Stimulated activated effector memory CD8-positive, alpha-beta T cell treated with anti-CD3 and anti-CD28 coated beads, Interleukin-12 subunit alpha, Interleukin-12 subunit beta, amount 100 ng/mL, for 72 hours (primary cell): ENCODE results near the gene B2M.

Experiments used
- ATAC-seq: fragments of 150-1000 bp; cut with Tn5 transposase; 2 replicates; pipeline ENCODE4 v1.10.0; 2021
- DNase-seq, 2 donors: peaks; one replicate each; pipeline ENCODE4 v3.0.0; 2021 to 2022; ENCODE audit warnings: low spot score in 2 of 2
- H3K27ac Mint-ChIP-seq: one replicate; pipeline ENCODE4 v1.8.0; 2022; ENCODE audit warnings: mild to moderate bottlenecking, mixed read lengths
- H3K36me3 Mint-ChIP-seq: one replicate; pipeline ENCODE4 v1.8.0; 2022; ENCODE audit warnings: mild to moderate bottlenecking, mixed read lengths
- H3K4me1 Mint-ChIP-seq: one replicate; pipeline ENCODE4 v1.8.0; 2022; ENCODE audit warnings: mixed read lengths
- H3K4me3 Mint-ChIP-seq: one replicate; pipeline ENCODE4 v1.8.0; 2022; ENCODE audit warnings: mild to moderate bottlenecking, mixed read lengths
- H3K9me3 Mint-ChIP-seq: one replicate; pipeline ENCODE4 v1.8.0; 2022; ENCODE audit warnings: mixed read lengths

The B2M gene

DNA sequence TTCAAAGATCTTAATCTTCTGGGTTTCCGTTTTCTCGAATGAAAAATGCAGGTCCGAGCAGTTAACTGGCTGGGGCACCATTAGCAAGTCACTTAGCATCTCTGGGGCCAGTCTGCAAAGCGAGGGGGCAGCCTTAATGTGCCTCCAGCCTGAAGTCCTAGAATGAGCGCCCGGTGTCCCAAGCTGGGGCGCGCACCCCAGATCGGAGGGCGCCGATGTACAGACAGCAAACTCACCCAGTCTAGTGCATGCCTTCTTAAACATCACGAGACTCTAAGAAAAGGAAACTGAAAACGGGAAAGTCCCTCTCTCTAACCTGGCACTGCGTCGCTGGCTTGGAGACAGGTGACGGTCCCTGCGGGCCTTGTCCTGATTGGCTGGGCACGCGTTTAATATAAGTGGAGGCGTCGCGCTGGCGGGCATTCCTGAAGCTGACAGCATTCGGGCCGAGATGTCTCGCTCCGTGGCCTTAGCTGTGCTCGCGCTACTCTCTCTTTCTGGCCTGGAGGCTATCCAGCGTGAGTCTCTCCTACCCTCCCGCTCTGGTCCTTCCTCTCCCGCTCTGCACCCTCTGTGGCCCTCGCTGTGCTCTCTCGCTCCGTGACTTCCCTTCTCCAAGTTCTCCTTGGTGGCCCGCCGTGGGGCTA is at the start of gene B2M, which contains the start of gene PATL2:
TSS of gene B2M (plus strand) at position 422 of the 647 bp plus-strand sequence. CDS start at position 452, 30 bp downstream.
TSS of gene PATL2 (minus strand) at position 228 of the 647 bp plus-strand sequence. CDS start 34,833 bp downstream, outside the sequence.
- Mint-ChIP-seq H3K4me1 (peaks cover 62% of the 10 kb centered on the region), H3K36me3 (peaks cover 72% of the 10 kb centered on the region), H3K27ac (peak within 1 kb of the TSS; percentile 100)

DNA sequence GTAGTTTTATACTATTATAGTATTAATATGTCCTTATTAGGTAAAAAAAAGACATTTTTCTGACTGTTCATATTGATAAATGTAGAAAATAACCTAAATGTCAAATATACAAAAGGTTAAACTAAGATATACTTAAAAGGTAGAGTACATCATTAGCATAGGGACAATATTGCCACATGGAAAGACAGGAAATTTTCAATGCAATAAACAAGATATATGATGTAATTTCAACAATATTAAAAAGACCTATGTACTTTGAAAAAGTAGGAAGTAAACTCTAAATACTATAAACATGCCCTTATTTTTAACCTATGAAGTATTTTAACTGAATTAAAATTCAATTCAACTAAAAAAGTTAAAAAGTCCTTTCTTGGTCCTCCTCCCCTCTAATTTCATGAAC is 49.7 kb upstream of the B2M start:
- no peak for ATAC-seq
- H3K36me3 Mint-ChIP-seq = peaks cover 67% of the 10 kb centered on the region
- H3K27ac Mint-ChIP-seq = peak overlapping the region; percentile 96

More for the DNA sequence above, at the start of gene B2M, which contains the start of gene PATL2:
- ATAC-seq = peak; percentile 89
- Mint-ChIP-seq H3K4me3 (peak within 1 kb of the TSS; percentile 99), H3K9me3 (no peaks in the 10 kb centered on the region)
- peak; percentile 96 to 99 for DNase-seq

GRCh38 chr15:44662478-44663409 is 48.6 kb upstream of the B2M start:
- Mint-ChIP-seq H3K4me1 (peaks cover 49% of the 10 kb centered on the region), H3K27ac (peak overlapping the region; percentile 96), H3K4me3 (peak overlapping the region; percentile 96), H3K36me3 (peaks cover 55% of the 10 kb centered on the region), H3K9me3 (no peaks in the 10 kb centered on the region)
- peak; percentile 62 to 91 for DNase-seq
- peak; percentile 77 for ATAC-seq

More for the DNA sequence above, 49.7 kb upstream of the B2M start:
- no peak for DNase-seq
- no peaks in the 10 kb centered on the region for H3K9me3 Mint-ChIP-seq
- peaks cover 39% of the 10 kb centered on the region for H3K4me1 Mint-ChIP-seq
- H3K4me3 Mint-ChIP-seq = peak overlapping the region; percentile 96

DNA sequence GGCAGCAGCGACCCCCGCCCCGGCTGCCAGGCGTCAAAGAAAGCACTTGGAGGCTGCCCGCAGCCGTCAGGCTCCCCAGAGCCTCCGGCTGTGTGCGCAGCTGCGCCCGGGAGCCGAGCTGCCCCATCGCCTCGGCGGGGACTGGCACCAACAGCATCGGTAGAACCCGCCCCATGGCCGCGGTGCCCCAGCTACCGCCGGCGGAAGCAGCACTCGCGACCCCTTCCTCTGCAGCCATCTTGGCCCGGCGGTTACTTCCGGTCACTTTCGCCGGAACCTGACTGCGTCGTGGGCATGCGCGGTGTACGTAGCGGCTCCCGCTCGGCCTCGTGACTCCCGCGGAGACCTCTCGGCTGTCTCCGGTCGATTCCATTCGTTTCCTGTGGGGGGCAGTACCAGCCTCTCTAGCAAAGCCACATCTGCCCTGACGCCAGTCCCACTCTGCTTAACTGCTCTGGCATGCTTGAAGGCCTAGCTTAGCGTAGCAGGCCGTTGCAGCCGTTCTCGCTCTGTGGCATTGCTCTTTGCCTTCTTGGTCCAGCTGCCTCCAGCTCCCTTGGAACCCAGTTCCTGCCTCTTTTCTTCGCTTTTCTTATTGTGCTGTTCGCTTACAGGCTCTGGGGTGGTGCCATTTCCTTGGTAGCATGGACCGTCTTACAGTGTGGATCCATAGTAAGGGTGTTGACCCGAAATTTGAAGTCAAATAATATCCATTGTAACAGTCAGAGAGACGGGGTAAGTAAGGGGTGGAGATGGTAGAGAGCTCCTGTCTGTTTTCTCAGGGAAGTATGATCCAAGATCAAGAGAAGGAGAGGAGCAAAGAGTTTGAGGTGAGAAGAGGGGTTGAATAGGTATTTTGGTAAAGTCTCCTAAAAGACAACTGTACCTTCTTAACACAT is 47.7 kb upstream of the B2M start, which contains the start of gene SPG11:
TSS of gene SPG11 (minus strand) at position 253 of the 899 bp plus-strand sequence. CDS start at position 238, 15 bp downstream.
- peak within 1 kb of the TSS; percentile 96 for H3K27ac Mint-ChIP-seq
- peaks cover 56% of the 10 kb centered on the region for H3K4me1 Mint-ChIP-seq
- ATAC-seq = peak; percentile 92
- H3K36me3 Mint-ChIP-seq = peaks cover 46% of the 10 kb centered on the region
- peak within 1 kb of the TSS; percentile 96 for H3K4me3 Mint-ChIP-seq
- peak; percentile 94 to 98 for DNase-seq
- no peaks in the 10 kb centered on the region for H3K9me3 Mint-ChIP-seq

DNA sequence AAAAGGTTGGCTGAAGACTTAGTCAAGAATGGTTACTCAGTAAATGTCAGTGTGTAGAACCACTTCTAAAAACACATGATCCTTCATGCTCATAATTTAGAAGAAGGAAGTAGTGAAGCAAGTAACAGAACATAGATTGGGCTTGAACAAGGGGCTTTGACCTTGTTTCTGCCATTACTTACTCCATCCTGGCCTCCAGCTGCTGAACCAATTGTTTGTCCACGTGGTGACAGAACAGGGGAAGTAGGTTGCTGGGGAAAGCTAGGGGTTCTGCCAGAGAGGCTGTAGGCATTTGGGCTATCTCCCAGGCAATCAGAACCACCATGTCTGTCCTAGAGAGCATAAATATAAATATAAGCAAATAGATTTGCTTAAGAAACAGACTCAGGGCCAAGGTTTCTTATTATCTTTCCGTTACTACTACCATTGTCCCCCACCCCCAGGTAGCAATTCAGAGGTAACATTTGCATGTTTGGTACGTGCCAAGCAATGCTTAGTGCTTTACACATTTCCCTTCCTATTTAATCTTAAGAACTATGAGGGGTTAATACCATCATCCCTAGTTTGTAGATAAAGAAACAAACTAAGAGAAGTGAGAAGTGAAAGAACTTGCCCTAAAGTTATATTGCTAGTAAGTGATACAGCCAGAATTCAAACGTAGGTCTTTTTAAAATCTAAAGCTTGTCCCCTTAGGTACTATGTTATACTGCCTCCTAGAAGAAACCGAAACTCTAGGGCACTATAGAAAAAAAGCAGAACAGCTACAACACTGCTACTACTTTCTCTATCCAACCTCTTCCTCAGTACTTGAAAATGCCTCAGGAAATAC is 44.9 kb upstream of the B2M start:
- Mint-ChIP-seq H3K4me1 (peaks cover 58% of the 10 kb centered on the region), H3K36me3 (peaks cover 33% of the 10 kb centered on the region), H3K9me3 (no peaks in the 10 kb centered on the region), H3K4me3 (peak overlapping the region; percentile 96), H3K27ac (peak overlapping the region; percentile 96)
- DNase-seq = no peak
- no peak for ATAC-seq

GRCh38 chr15:44667039-44667360 is 44.3 kb upstream of the B2M start:
- peaks cover 33% of the 10 kb centered on the region for H3K36me3 Mint-ChIP-seq
- H3K4me1 Mint-ChIP-seq = peaks cover 64% of the 10 kb centered on the region
- ATAC-seq (no peak), DNase-seq (no peak)
- peak overlapping the region; percentile 96 for H3K4me3 Mint-ChIP-seq
- no peaks in the 10 kb centered on the region for H3K9me3 Mint-ChIP-seq
- peak overlapping the region; percentile 96 for H3K27ac Mint-ChIP-seq

DNA sequence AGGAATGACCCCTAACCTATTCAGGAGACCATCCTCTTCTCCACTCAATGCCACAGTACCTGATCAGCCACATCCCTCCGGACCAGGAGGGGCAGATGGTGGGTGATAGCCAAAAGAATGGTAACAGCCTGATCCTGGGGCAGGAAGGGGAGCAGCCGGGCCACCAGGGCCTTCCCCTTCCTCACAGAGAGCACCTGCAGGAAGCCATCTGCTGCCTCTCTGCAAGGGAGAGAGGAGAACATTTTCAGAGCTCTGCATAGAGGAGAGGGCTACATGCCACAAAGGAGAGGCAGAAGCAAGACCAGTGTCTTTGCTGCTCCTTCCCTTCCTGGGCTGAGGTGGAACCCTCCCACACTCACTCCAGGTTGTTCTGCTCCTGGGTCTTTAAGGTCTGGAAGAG is 42.4 kb upstream of the B2M start:
- Mint-ChIP-seq H3K9me3 (no peaks in the 10 kb centered on the region), H3K4me1 (peaks cover 74% of the 10 kb centered on the region), H3K4me3 (no peak overlapping the region), H3K27ac (peak overlapping the region; percentile 65), H3K36me3 (peaks cover 18% of the 10 kb centered on the region)
- no peak for ATAC-seq
- no peak for DNase-seq

DNA sequence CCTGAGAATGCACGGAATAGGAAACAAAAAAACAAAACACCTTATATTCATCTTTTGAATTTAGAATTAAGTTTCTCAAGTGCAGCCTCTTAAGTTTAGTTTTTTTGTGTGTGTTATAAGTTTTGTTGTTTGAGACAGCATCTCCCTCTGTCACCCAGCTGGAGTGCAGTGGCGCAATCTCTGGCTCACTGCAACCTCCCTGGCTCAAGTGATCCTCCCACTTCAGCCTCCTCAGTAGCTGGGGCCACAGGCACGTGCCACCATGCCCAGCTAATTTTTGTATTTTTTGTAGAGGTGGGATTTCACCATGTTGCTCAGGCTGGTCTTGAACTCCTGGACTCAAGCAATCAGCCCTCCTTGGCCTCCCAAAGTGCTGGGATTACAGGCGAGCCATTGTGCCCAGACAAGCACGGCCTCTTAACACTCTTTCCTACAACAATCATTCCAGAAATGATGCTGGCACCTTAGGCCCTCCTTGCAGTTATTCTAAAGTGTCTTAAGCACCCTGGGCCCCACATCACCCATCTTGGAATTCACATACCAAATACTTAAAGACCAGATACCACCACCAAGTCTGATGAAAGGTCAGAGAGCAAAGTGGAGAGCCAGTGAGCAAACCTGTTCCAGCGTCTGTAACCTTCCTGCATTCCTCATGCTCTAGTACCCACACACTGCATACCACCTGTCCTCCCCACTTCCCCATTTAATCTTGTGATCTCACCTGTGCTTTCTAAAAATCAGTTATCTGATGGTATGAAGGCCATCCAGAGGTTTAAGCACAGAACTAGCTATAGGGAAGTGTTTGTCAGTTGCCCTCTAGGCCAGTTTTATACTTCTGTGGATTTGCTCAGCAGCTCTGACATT is 41.0 kb upstream of the B2M start:
- H3K36me3 Mint-ChIP-seq = peaks cover 10% of the 10 kb centered on the region
- ATAC-seq = no peak

DNA sequence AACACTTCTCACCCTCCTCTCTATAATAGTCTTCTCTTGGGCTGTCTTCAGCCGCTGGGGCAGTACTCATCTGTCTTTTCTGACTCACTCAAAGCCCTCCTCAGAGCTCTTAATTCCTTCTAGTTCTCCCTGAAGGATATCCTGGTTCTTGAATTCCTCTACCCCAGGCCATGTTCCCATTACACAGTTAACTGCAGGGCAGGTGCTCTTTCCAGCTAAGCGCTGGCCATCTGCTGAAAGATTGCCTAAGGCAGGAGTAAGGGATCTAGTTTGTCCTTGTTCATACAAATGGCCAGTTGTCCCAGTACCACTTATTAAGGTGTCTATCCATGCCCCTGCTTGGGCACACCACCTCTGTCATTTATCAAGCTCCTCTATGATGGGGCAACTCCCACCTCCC is 37.7 kb upstream of the B2M start:
- Mint-ChIP-seq H3K4me1 (peaks cover 70% of the 10 kb centered on the region), H3K27ac (peak overlapping the region; percentile 71)

More for the DNA sequence above, 41.0 kb upstream of the B2M start:
- DNase-seq = no peak
- Mint-ChIP-seq H3K9me3 (no peaks in the 10 kb centered on the region), H3K4me1 (peaks cover 76% of the 10 kb centered on the region), H3K27ac (peak overlapping the region; percentile 88), H3K4me3 (no peak overlapping the region)

GRCh38 chr15:44675911-44676310 is 35.4 kb upstream of the B2M start:
- Mint-ChIP-seq H3K36me3 (no peaks in the 10 kb centered on the region), H3K4me3 (peak overlapping the region; percentile 73), H3K27ac (peak overlapping the region; percentile 69), H3K9me3 (no peaks in the 10 kb centered on the region), H3K4me1 (peaks cover 72% of the 10 kb centered on the region)
- ATAC-seq (no peak), DNase-seq (no peak)

More for the DNA sequence above, 37.7 kb upstream of the B2M start:
- Mint-ChIP-seq H3K36me3 (peaks cover 10% of the 10 kb centered on the region), H3K4me3 (no peak overlapping the region), H3K9me3 (no peaks in the 10 kb centered on the region)
- DNase-seq = no peak
- ATAC-seq = no peak

DNA sequence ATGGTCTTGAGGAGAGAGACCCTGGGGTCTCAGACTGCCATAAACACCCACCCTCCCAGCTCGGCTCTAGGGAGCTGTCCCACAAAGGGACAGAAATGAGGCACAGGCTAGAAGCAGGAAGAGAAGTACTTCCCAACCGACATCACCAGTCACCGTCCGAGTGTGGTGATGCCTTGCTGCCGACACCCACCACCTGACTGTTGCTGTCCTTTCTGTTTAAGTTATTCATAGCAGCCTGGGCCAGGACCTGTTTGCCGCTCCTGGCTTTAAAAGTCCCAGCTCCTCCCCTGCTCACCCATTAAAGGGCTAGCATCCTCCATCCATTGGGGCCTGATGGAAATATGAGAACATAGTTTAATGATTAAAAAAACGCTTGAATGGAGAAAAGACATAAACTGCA is 34.6 kb upstream of the B2M start:
- ATAC-seq (peak; percentile 89), DNase-seq (peak in 1 of 2 donors; percentile 68)
- Mint-ChIP-seq H3K36me3 (no peaks in the 10 kb centered on the region), H3K4me3 (peak overlapping the region; percentile 73), H3K9me3 (no peaks in the 10 kb centered on the region), H3K4me1 (peaks cover 71% of the 10 kb centered on the region), H3K27ac (peak overlapping the region; percentile 69)

- ATAC-seq (peak; percentile 81), DNase-seq (no peak)
Measured at GRCh38 chr15:44682211-44682610, 29.1 kb upstream of the B2M start.

More at GRCh38 chr15:44682211-44682610, 29.1 kb upstream of the B2M start:
- Mint-ChIP-seq H3K4me3 (peak overlapping the region; percentile 71), H3K9me3 (peaks cover 10% of the 10 kb centered on the region), H3K4me1 (peaks cover 72% of the 10 kb centered on the region), H3K27ac (peak overlapping the region; percentile 69), H3K36me3 (no peaks in the 10 kb centered on the region)
